ENCODE data around the gene ELMO1.

DNA sequence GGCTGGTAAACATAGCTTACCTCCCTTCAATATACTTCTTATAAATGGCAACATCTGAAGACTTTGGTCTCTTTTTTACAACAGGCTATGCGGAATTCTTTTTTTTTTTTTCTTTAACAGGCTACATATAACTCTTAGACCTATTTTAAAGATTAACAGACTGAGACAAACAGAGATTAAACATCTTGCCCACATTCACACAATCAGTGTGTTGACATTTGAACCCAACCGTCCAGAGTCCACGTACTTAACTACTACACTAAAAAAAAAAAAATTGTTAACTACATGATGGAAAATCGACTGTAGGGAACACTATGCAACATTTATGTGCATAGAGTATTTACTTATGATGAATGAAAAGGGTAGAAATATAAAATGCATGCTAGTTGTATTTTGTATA is 298.5 kb downstream of the ELMO1 start:
- TF ChIP-seq MYC (IDR thresholded peaks at IDR 0.05; ENCODE audit: low read depth, low read length) (no peak), POLR2A (IDR thresholded peaks at IDR 0.05; ENCODE audit: extremely low read depth, insufficient read length) (no peak)

Measured in NB4 (cell line).